Left hindlimb (tissue), 1 donor: ENCODE data around the gene ZNF263.

Experiments used
- DNase-seq: peaks from one replicate; pipeline ENCODE4 v3.0.0-alpha.2; 2018

ZNF263 gene

GRCh38 chr16:3328643-3329042, 45.4 kb downstream of the ZNF263 start:
- DNase-seq: no peak
